ENCODE data around the gene SPOCD1.

GRCh38 chr1:31843506-31843905, 27.7 kb upstream of the SPOCD1 start:
- TF ChIP-seq MXI1 (IDR thresholded peaks at IDR 0.05; ENCODE audit: borderline replicate concordance, low read depth, low read length) (no peak), MAZ (IDR thresholded peaks at IDR 0.05; ENCODE audit: borderline replicate concordance, low read depth, low read length) (no peak), CTCF (conservative IDR thresholded peaks at IDR 0.05; ENCODE audit: low read depth, low read length) (no peak), POLR2A (IDR thresholded peaks at IDR 0.05; ENCODE audit: low read depth, low read length) (no peak), CHD1 (IDR thresholded peaks at IDR 0.05; ENCODE audit: low read depth, low read length) (no peak), CEBPB (IDR thresholded peaks at IDR 0.05; ENCODE audit: low read depth, low read length) (peak; percentile 94), BHLHE40 (IDR thresholded peaks at IDR 0.05; ENCODE audit: low read depth, low read length) (no peak), MAFK (IDR thresholded peaks at IDR 0.05; ENCODE audit: low read depth, low read length) (no peak), RAD21 (IDR thresholded peaks at IDR 0.05; ENCODE audit: low read length) (no peak), USF2 (IDR thresholded peaks at IDR 0.05; ENCODE audit: low read depth, low read length) (no peak), RCOR1 (IDR thresholded peaks at IDR 0.05; ENCODE audit: insufficient replicate concordance, low read length) (peak; percentile 78)
